PFSK-1 (cell line): ENCODE data around the gene RYR3.

Experiments
- FOXP2 ChIP-seq: optimal IDR thresholded peaks from 2 replicates; pipeline ENCODE3; 2011; ENCODE audit warnings: borderline replicate concordance, control low read depth, inconsistent platforms; ENCODE audit not compliant: insufficient read depth; ENCODE audit errors: extremely low read length, extremely low read depth
- POLR2AphosphoS5 ChIP-seq: IDR thresholded peaks from 2 replicates; pipeline ENCODE4 v1.6.1; 2012; ENCODE audit warnings: low read depth, mild to moderate bottlenecking, control low read depth, low read length, moderate library complexity
- REST ChIP-seq, 2 experiments: IDR thresholded peaks; 2 replicates each; pipeline versions ENCODE4 v1.6.1 to v1.8.0; 2011 to 2012; ENCODE audit warnings: low read depth in 2 of 2, low read length in 2 of 2, control low read depth in 1 of 2, inconsistent platforms in 1 of 2, mild to moderate bottlenecking in 1 of 2, moderate library complexity in 1 of 2; ENCODE audit not compliant: insufficient read depth in 1 of 2
- TAF1 ChIP-seq: IDR thresholded peaks from 2 replicates; pipeline ENCODE4 v1.6.1; 2012; ENCODE audit warnings: low read length, control low read depth, borderline replicate concordance; ENCODE audit not compliant: insufficient read depth

- no peak for TF ChIP-seq FOXP2
- TF ChIP-seq REST (IDR thresholded peaks at IDR 0.05; ENCODE audit: insufficient read depth in 1 of 2, low read depth in 2 of 2, low read length in 2 of 2): no peak
- no peak for TF ChIP-seq TAF1
- TF ChIP-seq POLR2AphosphoS5: no peak
Observed at GRCh38 chr15:33801954-33802353, 491.2 kb downstream of the RYR3 start.
